Gastrocnemius medialis (tissue), 4 donors: ENCODE data around the gene MBNL2. TPM values are rescaled to one million over a fixed set of nuclear protein-coding genes. Genes with fewer than 3 reads are reported as not detected.

ENCODE experiments used
- ATAC-seq, 2 donors: fragments of 150-250 bp; one replicate each; pipeline ENCODE4 v1.9.1; 2016
- DNase-seq, 2 donors: peaks; one replicate each; pipeline ENCODE4 v3.0.0-alpha.2; 2019
- H3K27ac ChIP-seq, 4 donors: fragments of 200-600 bp; sonication (generic); 1 replicate in 1 of 4; 2 replicates in 3 of 4; pipeline ENCODE4 v1.5.1; 2016 to 2018; ENCODE audit warnings: mild to moderate bottlenecking in 2 of 4, moderate library complexity in 1 of 4
- H3K27me3 ChIP-seq, 3 donors: fragments of 200-600 bp; sonication (generic) in 2 of 3; 1 replicate in 1 of 3; 2 replicates in 2 of 3; pipeline versions ENCODE4 v1.5.1 to v1.6.0; 2016 to 2019; ENCODE audit warnings: mild to moderate bottlenecking in 1 of 3, moderate library complexity in 1 of 3
- H3K36me3 ChIP-seq, 2 donors: fragments of 200-600 bp; sonication (generic) in 1 of 2; one replicate each; pipeline ENCODE4 v1.5.1; 2017 to 2018
- H3K4me1 ChIP-seq, 2 donors: fragments of 200-600 bp; sonication (generic) in 1 of 2; one replicate each; pipeline ENCODE4 v1.5.1; 2016 to 2017; ENCODE audit warnings: mild to moderate bottlenecking in 2 of 2
- H3K4me3 ChIP-seq, 4 donors: fragments of 200-600 bp; sonication (generic) in 3 of 4; 1 replicate in 1 of 4; 2 replicates in 3 of 4; pipeline ENCODE4 v1.5.1; 2016 to 2019; ENCODE audit warnings: mild to moderate bottlenecking in 2 of 4
- H3K9me3 ChIP-seq, 3 donors: fragments of 200-600 bp; sonication (generic) in 2 of 3; 1 replicate in 1 of 3; 2 replicates in 2 of 3; pipeline ENCODE4 v1.5.1; 2016 to 2019
- POLR2A ChIP-seq, 2 donors: fragments of 450-650 bp; IDR thresholded peaks; one replicate each; pipeline ENCODE4 v1.6.1; 2017; ENCODE audit warnings: antibody characterized with exemption in 2 of 2, mild to moderate bottlenecking in 2 of 2, moderate library complexity in 2 of 2
- in situ Hi-C, 4 donors: fragments of 200-750 bp; cut with MboI; loops; one replicate each; pipeline versions ENCODE4 v1.15.0 to v1.8.0; 2017; ENCODE audit warnings: low sequenced_read_pairs in 4 of 4
- intact Hi-C: fragments of 100-400 bp; cut with DNase I; formaldehyde crosslinking; loops from one replicate; pipeline ENCODE4 v1.15.1; 2023; ENCODE audit warnings: low total_unique reads
- total RNA-seq, 4 donors: library from RNA; depleted of rRNA; stranded (reverse); fragments of >200 nt; gene quantifications; one replicate each; pipeline versions ENCODE4 v1.1.0 to v1.2.3, GENCODE V29; 2016
- TF ChIP-seq, protein P1 (sequence below), 5 experiments: fragments of 450-650 bp in 3 of 5; fragments of 200-600 bp in 2 of 5; sonication (generic) in 2 of 5; IDR thresholded peaks in 4 of 5; conservative IDR thresholded peaks in 1 of 5; 1 replicate in 4 of 5; 2 replicates in 1 of 5; pipeline ENCODE4 v1.5.1; 2016 to 2019; ENCODE audit warnings: antibody characterized with exemption in 5 of 5, mild to moderate bottlenecking in 3 of 5, moderate library complexity in 3 of 5

The MBNL2 gene
- total RNA-seq, 4 donors from 2014 or later, result 47.9 to 92.0 (median 71.3) TPM

DNA sequence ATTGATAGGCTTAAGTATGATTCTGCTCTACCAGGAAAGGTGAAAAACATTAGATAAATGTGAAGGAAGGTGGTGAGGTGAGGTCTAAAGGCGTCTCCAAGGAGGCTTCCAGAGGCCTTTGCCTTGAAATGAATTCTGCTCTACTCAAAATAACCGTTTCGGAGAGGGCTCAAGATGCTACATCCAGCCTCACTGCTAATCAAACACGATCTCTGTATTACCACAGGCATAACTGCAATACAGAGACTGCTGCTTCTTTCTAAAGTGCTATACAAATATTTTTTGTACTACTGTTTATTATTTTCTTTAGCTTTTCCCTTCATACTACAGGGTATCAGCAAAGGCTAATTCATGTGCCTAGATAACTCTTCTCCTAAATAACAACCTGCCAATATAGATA, 16.8 kb downstream of the MBNL2 start:
- no peak for DNase-seq
- peak overlapping the region; percentile 62 to 76 (median 68) for H3K27ac ChIP-seq
- in situ Hi-C loops, result no loop called here
- no peak overlapping the region for H3K4me3 ChIP-seq
- intact Hi-C loops, result no loop called here
- H3K27me3 ChIP-seq, result no peaks in the 10 kb centered on the region
- H3K9me3 ChIP-seq, result no peaks in the 10 kb centered on the region
- H3K4me1 ChIP-seq, result peaks cover 98 to 100% of the 10 kb centered on the region in 2 donors
- ATAC-seq, result no peak
- no peaks in the 10 kb centered on the region for H3K36me3 ChIP-seq
- TF ChIP-seq, protein P1, sequence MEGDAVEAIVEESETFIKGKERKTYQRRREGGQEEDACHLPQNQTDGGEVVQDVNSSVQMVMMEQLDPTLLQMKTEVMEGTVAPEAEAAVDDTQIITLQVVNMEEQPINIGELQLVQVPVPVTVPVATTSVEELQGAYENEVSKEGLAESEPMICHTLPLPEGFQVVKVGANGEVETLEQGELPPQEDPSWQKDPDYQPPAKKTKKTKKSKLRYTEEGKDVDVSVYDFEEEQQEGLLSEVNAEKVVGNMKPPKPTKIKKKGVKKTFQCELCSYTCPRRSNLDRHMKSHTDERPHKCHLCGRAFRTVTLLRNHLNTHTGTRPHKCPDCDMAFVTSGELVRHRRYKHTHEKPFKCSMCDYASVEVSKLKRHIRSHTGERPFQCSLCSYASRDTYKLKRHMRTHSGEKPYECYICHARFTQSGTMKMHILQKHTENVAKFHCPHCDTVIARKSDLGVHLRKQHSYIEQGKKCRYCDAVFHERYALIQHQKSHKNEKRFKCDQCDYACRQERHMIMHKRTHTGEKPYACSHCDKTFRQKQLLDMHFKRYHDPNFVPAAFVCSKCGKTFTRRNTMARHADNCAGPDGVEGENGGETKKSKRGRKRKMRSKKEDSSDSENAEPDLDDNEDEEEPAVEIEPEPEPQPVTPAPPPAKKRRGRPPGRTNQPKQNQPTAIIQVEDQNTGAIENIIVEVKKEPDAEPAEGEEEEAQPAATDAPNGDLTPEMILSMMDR (IDR thresholded peaks at IDR 0.05 in 4 of 5, conservative IDR thresholded peaks at IDR 0.05 in 1 of 5), result no peak
- no peak for TF ChIP-seq POLR2A (IDR thresholded peaks at IDR 0.05)

- H3K36me3 ChIP-seq, result no peaks in the 10 kb centered on the region
- H3K27ac ChIP-seq, result peak overlapping the region; percentile 62 to 76 (median 68)
- TF ChIP-seq, protein P1 (IDR thresholded peaks at IDR 0.05 in 4 of 5, conservative IDR thresholded peaks at IDR 0.05 in 1 of 5), result no peak
- no peak for TF ChIP-seq POLR2A (IDR thresholded peaks at IDR 0.05)
- ATAC-seq (no peak), DNase-seq (no peak)
- H3K4me1 ChIP-seq, result peaks cover 99 to 100% of the 10 kb centered on the region in 2 donors
- intact Hi-C loops (no loop called here), in situ Hi-C loops (no loop called here)
- H3K27me3 ChIP-seq, result no peaks in the 10 kb centered on the region
- no peak overlapping the region for H3K4me3 ChIP-seq
- H3K9me3 ChIP-seq, result no peaks in the 10 kb centered on the region
Measured at GRCh38 chr13:97239306-97239705, 17.2 kb downstream of the MBNL2 start.

GRCh38 chr13:97239943-97240787, 18.0 kb downstream of the MBNL2 start:
- Histone ChIP-seq H3K27ac (peak overlapping the region; percentile 62 to 76 (median 68)), H3K36me3 (no peaks in the 10 kb centered on the region), H3K4me3 (no peak overlapping the region), H3K9me3 (no peaks in the 10 kb centered on the region), H3K27me3 (no peaks in the 10 kb centered on the region), H3K4me1 (peaks cover 99 to 100% of the 10 kb centered on the region in 2 donors)
- ATAC-seq (no peak), DNase-seq (no peak)
- intact Hi-C loops (loop anchor here (2.0 kb wide), 1 partner anchor 13 kb away; no protein-coding TSS in a partner anchor), in situ Hi-C loops (no loop called here)
- TF ChIP-seq, protein P1 (IDR thresholded peaks at IDR 0.05 in 4 of 5, conservative IDR thresholded peaks at IDR 0.05 in 1 of 5), result no peak

- Histone ChIP-seq H3K4me3 (no peak overlapping the region), H3K27me3 (no peaks in the 10 kb centered on the region), H3K4me1 (peaks cover 98 to 99% of the 10 kb centered on the region in 2 donors), H3K9me3 (no peaks in the 10 kb centered on the region), H3K36me3 (no peaks in the 10 kb centered on the region), H3K27ac (peak overlapping the region; percentile 62 to 76 (median 68))
- no peak for DNase-seq
- intact Hi-C loops (loop anchor here (2.0 kb wide), 1 partner anchor 14 kb away; no protein-coding TSS in a partner anchor), in situ Hi-C loops (no loop called here)
- TF ChIP-seq, protein P1 (IDR thresholded peaks at IDR 0.05 in 4 of 5, conservative IDR thresholded peaks at IDR 0.05 in 1 of 5), result no peak
- ATAC-seq, result peak; percentile 12 to 23
Measured at GRCh38 chr13:97240788-97241734, 18.9 kb downstream of the MBNL2 start.
